SHP77 (cell line): ENCODE data around the gene MAP4K5.
A peak's percentile ranks its signal among the peaks of the same experiment; 100 is the strongest.
"Not testable (repeated sequence)": the region's sequence is repeated elsewhere in the genome, so short reads cannot be mapped to it uniquely, and the experiment has no call there.

Experiments used
- DNase-seq, 2 experiments: peaks; one replicate each; lab custom pipeline; 2025; lab: John Stamatoyannopoulos, UW

The MAP4K5 gene

DNA sequence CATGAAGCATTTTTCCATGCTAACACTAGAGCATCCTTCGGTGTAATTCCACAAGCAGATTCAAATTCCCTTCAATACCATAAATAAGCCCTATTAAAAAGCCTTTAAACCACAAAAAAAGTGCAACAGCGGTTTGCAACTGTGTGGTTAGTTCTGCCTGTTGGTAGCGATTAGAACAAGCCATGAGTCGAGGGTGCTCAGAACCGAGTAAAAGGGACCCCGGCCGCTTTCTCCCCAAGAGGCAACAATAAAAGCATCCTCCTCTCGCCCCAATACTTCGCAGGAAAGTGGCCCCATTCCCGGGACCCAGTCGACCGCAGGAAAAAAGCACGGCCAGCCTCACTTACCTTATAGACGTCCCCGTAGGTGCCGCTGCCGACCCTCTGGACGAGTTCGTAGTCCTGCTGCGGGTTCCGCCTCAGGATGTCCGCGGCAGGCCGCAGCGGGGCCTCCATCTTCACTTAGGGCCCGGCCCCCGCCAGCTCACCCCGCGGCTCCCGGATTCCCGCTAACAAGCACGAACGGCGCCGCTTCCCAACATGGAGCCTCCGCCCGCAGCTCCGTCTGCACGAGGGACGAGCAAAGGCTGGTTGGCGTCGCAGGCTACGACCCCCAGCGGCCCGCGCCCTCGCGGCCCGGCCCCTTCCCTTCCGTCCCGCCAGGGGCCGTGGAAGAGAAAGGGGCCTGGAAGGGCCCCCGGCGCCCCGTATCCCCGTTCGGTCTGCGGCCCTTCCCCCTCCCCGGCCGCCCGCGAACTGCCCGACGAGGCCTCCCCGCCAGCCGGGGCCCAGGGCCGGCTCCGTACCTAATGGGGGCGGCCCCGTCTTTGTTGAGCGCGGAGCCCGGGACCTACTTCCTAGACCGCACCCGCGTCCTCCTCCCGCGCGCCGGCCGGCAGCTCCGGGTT is 521 bp downstream of the MAP4K5 start:
- DNase-seq = peak in 1 of 2 experiments; percentile 56

DNA sequence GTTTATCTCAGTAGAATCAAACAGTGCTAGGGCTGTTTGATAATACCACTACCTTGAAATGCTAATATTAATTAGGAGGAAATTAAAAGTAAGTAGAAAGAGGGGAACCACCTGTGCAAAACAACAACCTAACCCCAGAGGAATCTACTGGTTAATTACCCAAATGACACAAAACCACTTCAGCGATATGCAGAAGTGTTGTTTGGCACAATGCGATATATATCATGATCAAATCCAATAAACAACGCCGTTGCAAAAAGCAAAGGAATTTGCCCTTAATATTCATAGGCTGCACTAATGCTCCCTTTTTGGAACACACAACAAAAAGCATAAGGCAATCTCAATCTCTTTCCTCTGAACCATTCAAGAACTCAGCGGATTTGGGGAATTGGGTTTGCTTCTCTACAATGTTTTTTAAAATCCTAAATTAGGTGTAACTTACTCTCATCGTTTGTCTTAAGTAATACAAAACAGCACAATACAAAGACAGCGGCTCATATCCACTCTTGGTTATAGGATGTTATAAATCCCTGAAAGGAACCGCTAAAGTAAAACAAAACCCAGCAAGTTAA is 1.5 kb downstream of the MAP4K5 start:
- no peak for DNase-seq

DNA sequence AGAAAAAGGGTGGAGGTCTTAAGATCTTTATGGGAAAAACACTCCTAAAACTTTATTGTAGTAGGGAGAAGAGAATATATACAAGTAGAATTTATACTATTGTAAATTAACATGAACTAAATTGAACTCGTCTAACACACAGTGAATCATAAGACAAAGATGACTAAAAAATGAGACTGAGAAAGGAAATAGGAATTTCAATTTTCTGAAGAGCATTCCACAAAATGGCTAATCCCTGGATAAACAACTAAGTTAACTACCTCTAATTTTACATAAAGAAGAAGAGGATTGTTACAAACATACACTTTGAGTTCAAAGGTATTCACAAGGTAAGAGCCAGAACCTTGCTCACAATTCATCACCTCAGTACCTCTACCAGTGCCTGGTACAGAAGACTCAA is 2.0 kb downstream of the MAP4K5 start:
- DNase-seq = no peak

DNA sequence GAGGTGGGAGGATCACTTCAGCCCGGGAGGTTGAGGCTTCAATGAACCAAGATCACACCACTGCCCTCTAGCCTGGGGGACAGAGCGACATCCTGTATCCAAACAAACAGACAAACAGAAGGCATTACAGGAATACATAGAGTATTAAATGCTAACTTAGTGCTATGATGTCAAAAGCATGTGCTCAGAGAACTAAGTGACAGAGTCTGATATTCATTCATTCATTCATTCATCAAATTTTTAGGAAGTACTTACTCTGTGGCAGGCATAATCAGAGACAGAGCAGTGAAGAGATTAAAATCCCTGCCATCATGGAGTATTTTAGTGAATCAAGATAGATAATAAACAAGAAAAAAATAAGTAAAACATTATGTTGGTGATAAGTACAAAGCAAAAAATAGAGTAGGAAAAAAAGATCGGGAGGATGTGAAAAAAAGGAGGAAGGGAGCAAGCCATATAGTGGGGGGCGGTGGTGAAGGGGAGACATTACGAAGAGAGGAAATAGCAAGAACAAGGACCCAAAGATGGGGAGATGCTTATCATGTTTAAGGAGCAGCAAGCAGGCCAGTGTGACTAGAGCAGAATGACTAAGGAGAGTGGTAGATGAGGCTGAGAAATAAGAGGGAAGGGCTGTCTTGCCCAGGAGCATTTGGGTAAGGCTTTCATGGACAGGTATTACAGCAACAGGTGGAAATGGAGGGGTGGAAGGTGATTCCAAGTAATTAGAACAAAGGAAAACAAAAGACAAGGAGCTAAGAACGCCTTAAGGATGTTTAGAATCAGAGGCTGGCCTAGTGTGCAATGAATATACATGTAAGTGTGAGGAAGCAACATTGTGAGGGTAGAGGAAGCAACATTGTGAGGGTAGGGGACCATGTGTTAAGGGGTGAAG is 2.8 kb downstream of the MAP4K5 start:
- DNase-seq = no peak

DNA sequence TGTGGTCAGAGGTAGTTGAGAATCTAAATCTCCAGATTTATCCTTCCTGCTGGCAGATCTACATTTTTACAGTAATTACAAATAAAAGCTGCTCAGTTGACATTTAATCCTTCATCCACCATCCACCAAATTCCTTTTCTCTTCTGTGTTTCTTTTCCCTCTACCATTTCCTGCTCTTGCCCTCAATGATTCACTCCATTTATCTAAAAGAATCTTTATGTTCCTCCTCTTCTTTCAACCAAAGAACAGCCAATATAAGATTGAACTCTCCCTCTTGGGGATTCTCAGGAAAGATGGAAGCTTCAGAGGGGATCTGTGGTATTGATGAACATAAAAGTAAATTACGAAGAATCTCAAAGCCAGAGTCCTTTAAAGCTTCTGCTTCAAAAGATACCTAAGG is 4.4 kb downstream of the MAP4K5 start:
- DNase-seq = no peak

DNA sequence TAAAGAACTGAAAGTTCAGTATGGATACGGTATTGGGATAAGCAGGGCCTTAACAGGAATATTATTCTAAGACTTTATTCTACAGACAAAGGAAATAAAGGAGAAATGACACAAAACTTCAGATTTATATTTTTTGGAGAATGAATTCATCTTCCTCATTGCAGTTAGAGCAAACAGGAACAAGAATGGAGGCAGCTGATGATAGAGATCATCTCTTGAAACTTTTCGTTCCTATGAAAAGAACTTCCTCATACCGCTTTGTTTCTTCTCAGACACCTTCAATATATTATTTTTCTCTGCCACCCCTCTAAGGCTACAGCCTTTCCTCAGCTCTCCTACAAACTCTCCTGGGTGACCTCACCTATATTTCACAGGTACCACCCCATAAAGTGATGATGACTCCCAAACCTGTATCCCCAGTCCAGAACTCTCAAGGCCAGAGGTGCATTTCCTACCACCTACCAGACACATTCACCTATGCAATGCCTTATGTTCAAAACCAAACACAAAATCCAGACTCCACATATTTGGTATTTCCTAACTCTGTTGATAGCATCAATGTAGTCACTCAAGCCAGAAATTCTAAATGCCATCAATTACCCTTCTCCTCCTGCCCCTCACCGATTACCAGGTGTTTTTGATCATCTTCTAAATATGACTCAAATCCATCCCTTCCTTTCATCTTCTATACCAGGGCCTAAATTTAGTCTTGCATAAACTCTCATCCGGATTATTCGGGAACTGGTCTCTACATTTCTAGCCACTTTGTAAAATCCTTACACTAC is 7.4 kb downstream of the MAP4K5 start:
- DNase-seq = no peak

DNA sequence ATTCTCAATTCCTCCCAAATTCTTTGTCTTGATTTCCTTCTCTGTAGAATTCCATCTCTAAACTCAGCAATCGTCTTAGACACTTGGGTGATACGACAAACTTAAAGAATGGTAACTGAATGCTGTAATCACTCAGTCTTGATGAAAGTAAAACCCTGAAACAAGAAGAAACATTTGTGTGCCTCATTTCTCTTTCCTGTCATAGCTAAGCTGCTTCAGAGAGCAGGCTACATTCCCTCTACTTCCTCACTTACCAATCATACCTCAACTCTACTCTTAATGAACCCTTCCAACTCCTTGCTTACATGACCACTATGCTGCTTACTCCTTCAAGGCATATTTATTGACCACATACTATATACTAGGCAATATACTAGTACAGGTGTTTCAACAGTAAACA is 8.3 kb downstream of the MAP4K5 start:
- no peak for DNase-seq

DNA sequence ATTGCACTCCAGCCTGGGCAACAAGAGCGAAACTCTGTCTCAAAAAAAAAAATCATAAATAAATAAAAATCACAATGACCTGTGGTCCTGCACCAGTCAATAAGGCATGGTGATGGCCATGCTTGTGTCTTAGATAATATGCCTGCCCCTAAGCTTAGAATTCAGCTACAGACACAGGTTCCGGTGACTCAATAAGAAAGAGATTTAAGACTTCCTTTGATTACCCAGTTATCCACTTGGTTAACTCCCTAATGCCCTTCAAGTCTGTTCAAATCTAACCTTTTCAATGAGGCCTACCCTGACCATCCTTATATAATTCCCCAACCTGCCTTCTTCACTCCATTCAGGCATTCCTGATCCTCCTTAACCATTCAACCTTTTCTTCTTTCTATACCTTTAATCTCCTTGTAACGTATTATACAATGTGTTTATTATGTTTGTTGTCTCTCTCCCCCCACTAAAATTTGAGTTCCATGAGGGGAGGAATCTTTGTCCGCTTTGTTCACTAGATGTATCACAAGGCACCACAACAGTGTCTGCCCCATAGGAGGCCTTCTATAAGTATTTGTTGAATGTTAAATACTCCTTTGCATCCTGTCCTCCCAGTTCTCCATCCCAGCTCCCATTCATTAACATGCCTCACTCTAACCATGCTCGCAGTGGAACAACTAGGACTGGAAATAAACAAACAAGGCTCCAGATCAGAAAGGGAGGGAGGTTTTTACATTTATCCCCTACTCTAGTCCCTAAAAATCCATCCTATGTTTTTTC is 8.9 kb downstream of the MAP4K5 start:
- no peak for DNase-seq

DNA sequence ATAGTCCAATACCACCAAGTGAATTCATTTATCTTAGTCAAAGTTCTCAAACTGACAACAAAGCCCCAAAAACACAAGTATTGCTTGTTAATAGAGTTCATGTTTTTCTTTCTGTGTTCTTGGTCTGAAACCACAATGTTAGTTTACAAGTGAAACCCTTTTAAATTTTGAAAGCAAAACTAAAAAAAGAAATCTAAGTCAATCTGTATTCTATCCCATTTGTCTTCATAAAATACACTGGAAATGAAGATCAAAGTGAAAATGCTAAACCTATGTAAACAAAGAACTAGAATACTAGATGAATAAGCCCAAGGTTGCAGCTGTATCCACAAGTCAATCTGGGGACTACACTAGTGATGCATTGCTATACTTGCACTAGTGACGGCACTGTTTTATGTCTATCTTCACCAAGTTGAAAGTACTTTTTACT is 10.4 kb downstream of the MAP4K5 start:
- peak; percentile 38 to 59 for DNase-seq

DNA sequence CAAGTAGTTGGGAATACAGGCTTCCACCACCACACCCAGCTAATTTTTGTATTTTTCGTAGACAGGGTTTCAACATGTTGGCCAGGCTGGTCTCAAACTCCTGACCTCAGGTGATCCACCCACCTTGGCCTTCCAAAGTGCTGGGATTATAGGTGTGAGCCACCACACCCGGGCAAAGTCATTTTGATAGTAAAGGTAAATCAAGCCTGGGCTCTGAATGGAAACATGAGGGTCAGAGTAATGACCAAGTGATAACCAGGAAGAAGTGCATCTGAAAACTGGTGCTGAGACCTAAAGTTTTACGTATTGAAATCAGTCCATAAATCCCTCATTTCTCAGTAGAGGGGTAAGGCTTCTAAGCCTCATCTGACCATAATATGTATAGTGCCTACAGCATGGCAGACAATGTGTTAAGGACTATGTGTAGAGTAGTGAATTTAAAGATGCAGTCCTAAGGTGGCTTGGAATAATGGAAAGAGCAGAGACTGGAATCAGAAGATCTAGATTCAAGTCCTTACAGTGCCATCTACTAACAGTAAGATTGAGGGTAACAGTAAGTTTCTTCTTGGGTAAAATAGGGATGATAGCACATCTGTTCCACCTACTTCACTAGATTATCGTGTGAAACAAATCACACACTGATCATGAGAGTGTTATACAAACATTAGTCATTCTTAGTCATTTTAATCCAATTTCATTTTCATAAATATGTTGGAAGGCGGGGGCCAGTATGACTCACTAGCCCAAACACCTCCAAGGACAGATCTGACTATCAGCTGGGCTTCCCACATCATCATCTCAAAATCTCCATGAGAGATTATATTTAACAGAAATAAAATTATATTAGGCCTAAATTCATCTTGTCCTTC is 11.2 kb downstream of the MAP4K5 start:
- DNase-seq = no peak

DNA sequence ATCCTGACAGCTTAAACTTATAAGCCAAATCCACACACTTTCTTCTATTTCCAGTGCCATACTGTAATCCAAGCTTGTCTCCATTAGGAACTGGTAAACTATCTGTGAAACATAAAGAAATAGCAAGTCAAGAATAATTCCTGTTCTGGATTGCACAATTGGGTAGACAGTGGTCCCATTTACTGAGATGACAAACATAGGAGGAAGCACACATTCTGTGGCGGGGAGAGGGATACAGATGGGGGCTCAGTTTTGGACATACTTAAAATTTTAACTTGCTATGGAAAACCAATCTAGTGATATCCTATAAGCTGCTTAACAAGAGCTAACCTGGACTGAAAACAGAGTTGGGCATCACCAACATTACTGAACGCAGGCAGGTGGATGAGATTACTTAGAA is 16.3 kb downstream of the MAP4K5 start:
- DNase-seq = no peak

DNA sequence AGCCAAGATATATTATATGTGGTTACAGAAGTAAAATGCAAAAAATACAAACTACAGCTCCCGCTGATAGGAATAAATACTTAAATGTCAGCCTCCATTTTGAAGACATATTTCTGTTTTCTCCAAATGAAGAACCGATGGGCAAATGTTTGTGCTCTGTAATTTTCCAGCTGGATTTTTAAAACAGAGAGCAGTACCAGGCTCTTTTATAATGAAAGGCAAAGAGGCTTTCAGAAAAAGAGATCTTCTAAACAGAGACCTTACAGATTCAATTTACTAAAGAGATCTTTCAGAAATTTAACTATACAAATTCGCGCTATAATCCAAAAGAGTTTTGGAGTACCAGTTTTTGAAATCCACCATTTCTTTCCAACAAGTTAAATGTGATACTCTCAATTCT is 19.9 kb downstream of the MAP4K5 start:
- no peak for DNase-seq

DNA sequence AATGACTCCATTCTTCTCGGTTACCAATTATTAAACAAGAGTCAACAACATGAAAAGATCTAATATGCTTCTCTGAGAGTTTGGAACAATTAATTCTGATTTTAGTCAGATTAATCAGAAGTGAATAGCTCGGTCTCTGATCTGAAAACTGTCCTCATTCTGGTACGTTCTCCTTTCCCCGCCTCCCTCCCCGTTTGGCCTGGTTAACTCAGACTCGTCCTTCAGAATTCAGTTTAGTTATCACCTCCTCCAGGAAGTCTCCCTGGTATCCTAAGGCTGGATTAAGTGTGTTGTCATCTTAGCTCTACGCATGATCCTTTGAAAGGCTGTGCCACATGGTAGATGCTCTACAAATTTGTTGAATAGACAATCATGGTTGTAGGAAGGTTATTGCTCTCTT is 22.2 kb downstream of the MAP4K5 start:
- no peak for DNase-seq

DNA sequence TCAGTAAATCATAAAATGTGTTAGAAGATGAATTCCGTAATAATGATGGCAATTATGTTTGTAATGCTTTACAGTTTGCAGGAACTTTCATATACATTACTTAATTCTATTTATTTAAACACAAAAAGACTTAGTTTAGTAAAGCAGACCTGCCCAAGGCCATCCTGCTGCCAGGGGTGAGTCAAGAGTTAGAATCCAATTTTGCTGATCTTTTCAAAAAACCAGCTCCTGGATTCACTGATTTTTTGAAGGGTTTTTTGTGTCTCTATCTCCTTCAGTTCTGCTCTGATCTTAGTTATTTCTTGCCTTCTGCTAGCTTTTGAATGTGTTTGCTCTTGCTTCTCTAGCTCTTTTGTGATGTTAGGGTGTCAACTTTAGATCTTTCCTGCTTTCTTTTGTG is 25.3 kb downstream of the MAP4K5 start:
- DNase-seq = not testable (repeated sequence)

DNA sequence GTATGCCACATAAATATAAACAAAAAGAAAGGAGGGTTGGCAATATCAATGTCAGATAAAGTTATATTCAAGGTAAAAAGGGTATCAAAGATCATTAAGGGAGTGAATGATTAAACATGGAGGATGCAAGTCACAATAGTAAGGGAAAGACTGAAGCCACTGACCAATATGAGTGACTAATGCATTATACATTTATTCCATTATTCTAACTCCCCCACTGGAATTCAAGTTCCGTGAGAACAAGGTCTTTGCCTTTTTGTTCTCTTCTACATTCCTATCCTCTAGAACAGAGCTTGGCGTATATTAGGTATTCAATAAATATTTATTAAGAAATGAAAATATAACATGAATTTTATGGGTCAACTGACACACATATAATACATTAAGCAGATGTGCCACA is 30.7 kb downstream of the MAP4K5 start:
- no peak for DNase-seq

DNA sequence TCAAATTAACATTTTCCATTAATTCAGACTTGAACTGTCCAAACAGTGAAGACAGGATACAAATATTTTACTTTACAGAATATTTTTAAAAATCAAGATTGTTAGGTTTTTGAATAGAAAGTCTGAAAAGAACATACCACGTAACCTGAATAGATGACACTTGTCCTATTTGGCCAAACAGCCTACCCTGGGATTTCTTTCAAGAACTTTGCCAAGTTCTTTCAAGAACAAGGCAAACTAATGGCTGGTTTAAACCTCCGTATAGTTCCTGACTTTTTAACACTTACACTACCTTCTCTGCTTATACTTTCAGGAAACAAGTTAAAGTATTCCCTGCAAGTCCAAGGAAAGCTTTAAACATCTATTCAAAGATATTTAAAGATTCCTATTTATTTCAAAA is 35.0 kb downstream of the MAP4K5 start:
- no peak for DNase-seq

DNA sequence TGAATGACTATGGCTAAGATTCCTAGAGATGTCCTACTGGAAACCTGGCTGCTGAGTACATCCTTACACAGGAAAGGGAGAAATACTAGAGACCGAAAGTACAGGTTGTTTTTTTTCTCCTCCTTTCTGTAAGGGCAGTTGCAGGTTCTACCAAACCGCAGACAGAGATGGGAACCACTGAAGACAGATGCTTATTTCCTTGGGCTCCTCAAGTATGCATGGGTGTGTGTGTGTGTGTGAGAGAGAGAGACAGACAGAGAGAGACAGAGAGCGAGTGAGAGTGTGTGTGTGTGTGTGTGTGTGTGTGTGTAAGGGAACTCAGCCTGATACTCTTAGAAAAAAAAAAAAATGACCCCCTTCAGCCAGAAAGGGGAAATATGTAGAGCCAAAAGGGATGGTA is 42.5 kb downstream of the MAP4K5 start:
- no peak for DNase-seq

DNA sequence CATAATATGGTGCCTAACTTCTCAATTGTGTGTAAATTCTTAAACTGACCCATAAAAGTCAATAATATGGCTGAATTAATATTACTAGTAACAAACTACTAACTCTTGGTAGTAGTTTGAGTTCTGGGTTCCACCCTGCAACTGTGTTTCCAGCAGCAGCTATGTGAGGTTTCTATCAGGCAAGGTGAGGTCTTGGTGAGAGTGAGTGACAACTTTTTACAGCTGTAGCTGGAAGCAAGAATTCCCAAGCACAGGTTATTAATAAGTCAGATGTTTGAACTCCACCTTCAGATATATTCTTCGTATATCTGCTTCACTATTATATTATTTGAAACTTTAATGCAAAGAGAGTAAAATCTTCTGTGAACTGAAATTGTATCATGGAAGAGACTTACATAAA is 43.8 kb downstream of the MAP4K5 start:
- DNase-seq = no peak

DNA sequence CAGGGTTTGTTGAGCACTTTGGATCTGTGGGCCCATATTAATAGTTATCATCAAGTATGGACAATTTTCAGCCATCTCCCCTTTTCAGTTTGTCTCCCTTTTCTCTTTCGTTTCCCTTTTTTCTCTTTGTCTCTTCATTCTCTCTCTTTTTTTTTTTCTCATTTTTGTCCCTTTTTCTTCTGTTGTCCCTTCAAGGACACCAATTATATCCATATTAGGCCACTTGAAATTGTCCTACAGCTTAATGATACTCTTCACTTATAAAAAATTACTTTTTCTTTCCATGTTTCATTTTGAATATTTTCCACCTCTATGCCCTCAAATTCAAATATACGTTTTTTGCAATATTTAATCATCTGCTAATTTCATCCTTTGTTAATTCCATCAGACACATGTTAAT is 53.3 kb downstream of the MAP4K5 start:
- DNase-seq = no peak

DNA sequence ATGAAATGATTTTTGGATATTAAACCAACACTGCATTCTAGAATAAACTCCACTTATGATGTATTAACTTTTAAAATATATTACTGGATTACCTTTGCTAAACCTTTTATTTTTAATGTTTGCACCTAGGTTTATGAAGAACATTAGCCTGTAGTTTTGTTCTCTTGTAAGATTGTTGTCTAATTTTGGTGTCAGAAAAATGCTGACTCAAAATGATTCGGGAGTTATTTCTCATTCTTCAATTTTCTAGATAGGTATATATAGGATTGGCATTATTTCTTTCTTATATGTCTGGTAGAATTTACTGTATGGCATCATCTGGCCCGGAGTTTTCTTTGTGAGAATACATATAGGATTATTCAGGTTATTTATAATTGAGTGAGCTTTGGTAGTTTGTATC is 54.6 kb downstream of the MAP4K5 start:
- DNase-seq = no peak
